Measurements from ENCODE around the gene ZNF579.

DNA sequence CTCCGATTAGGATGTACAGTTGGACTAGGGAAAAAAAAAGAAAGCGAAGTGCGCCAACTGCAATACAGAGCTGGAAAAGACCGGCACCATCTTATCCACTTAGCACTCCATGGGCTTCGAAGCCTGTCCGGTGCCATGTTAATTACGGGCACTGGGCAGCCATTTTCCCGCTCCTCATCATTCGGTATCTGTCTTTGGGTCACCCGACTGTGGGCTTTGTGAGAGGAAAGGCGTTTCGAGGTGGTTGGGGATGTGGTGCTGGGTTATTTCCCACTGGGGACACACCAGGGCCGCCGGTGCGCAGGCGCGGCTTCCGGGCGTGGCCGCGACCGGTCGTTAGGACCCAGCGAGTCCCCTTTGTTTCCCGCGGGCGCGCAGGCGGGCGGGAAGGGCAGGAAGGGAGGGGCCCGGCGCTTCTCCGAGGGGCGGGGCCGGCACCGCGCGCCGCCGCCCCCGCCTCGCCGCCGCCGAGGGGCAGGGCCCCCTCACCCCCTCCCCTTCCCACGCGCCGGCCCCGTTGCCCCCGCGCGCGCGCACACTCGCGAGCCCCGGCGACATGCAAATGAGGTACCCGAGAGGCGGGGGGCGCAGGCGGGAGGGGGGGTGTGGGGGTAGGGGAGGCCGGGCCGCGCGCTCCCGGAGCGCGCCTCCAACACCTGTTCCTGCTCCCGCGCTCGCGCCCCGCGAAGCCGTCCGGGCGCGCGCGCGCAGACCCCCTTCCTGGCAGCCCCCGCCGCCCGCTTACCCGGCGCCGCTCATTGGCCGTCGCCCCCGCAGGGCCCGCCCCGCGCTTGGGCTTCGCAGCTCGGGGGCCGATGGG, 19.4 kb upstream of the ZNF579 start, which contains the start of gene ZNF524:
- TF ChIP-seq, protein P1, sequence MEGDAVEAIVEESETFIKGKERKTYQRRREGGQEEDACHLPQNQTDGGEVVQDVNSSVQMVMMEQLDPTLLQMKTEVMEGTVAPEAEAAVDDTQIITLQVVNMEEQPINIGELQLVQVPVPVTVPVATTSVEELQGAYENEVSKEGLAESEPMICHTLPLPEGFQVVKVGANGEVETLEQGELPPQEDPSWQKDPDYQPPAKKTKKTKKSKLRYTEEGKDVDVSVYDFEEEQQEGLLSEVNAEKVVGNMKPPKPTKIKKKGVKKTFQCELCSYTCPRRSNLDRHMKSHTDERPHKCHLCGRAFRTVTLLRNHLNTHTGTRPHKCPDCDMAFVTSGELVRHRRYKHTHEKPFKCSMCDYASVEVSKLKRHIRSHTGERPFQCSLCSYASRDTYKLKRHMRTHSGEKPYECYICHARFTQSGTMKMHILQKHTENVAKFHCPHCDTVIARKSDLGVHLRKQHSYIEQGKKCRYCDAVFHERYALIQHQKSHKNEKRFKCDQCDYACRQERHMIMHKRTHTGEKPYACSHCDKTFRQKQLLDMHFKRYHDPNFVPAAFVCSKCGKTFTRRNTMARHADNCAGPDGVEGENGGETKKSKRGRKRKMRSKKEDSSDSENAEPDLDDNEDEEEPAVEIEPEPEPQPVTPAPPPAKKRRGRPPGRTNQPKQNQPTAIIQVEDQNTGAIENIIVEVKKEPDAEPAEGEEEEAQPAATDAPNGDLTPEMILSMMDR (IDR thresholded peaks at IDR 0.05 in 8 of 11, conservative IDR thresholded peaks at IDR 0.05 in 3 of 11): peak in 1 of 11 experiments; percentile 4
- no peak for TF ChIP-seq POLR2A (IDR thresholded peaks at IDR 0.05)
- peak in 2 of 3 donors; percentile 54 to 82 for TF ChIP-seq POLR2AphosphoS5 (IDR thresholded peaks at IDR 0.05)
